MM.1S (cell line): ENCODE data around the gene FOXO3.
A peak's percentile ranks its signal among the peaks of the same experiment; 100 is the strongest.

Experiments
- DNase-seq: peaks from one replicate; pipeline ENCODE4 v3.0.0-alpha.2; 2015
- H2AFZ ChIP-seq: fragments of 300-600 bp; sonication (generic); 2 replicates; pipeline ENCODE4 v1.6.0; 2016; ENCODE audit warnings: antibody characterized with exemption, low read length
- H3F3A ChIP-seq: fragments of 300-600 bp; sonication (generic); 2 replicates; pipeline ENCODE4 v1.6.1; 2016; ENCODE audit warnings: mild to moderate bottlenecking, antibody characterized with exemption, low read length, moderate library complexity, mixed read lengths; ENCODE audit not compliant: insufficient read depth
- H3K27ac ChIP-seq: fragments of 300-600 bp; sonication (generic); 2 replicates; pipeline ENCODE4 v1.5.1; 2016; ENCODE audit warnings: mild to moderate bottlenecking, low read length
- H3K27me3 ChIP-seq: fragments of 300-600 bp; sonication (generic); replicated peaks from 2 replicates; pipeline ENCODE4 v1.6.0; 2016; ENCODE audit warnings: low read length; ENCODE audit not compliant: insufficient read depth
- H3K36me3 ChIP-seq: fragments of 300-600 bp; sonication (generic); replicated peaks from 2 replicates; pipeline ENCODE4 v1.6.1; 2016; ENCODE audit warnings: mild to moderate bottlenecking, low read length, mixed read lengths; ENCODE audit not compliant: insufficient read depth
- H3K4me1 ChIP-seq: fragments of 300-600 bp; sonication (generic); 2 replicates; pipeline ENCODE4 v1.6.1; 2016; ENCODE audit warnings: low read length, mixed read lengths
- H3K4me2 ChIP-seq: fragments of 300-600 bp; sonication (generic); 2 replicates; pipeline ENCODE4 v1.6.0; 2016; ENCODE audit warnings: low read depth, low read length
- H3K4me3 ChIP-seq: fragments of 300-600 bp; sonication (generic); 2 replicates; pipeline ENCODE4 v1.5.1; 2016; ENCODE audit warnings: low read length, mixed read lengths
- H3K79me2 ChIP-seq: fragments of 300-600 bp; sonication (generic); 2 replicates; pipeline ENCODE4 v1.6.1; 2016; ENCODE audit warnings: mixed run types, low read length, mixed read lengths
- H3K9ac ChIP-seq: fragments of 300-600 bp; sonication (generic); 2 replicates; pipeline ENCODE4 v1.6.1; 2016; ENCODE audit warnings: low read length, mixed read lengths
- H3K9me2 ChIP-seq: fragments of 300-600 bp; sonication (generic); replicated peaks from 2 replicates; pipeline ENCODE4 v1.6.1; 2016; ENCODE audit warnings: mild to moderate bottlenecking, low read length, mixed read lengths; ENCODE audit not compliant: insufficient read depth
- H3K9me3 ChIP-seq: fragments of 300-600 bp; sonication (generic); replicated peaks from 2 replicates; pipeline ENCODE4 v1.6.1; 2016; ENCODE audit warnings: mild to moderate bottlenecking, low read length, mixed read lengths; ENCODE audit not compliant: insufficient read depth
- H4K20me1 ChIP-seq: fragments of 300-600 bp; sonication (generic); 2 replicates; pipeline ENCODE4 v1.6.1; 2016; ENCODE audit warnings: mild to moderate bottlenecking, low read length, moderate library complexity, mixed read lengths; ENCODE audit not compliant: insufficient read depth
- CTCF ChIP-seq: fragments of 300-600 bp; sonication (generic); IDR thresholded peaks from 2 replicates; pipeline ENCODE4 v1.5.1; 2016; ENCODE audit warnings: antibody characterized with exemption, low read length, mixed read lengths
- EZH2 ChIP-seq: fragments of 300-600 bp; sonication (generic); optimal IDR thresholded peaks from 2 replicates; pipeline ENCODE3; 2017; ENCODE audit warnings: low read depth, mild to moderate bottlenecking, antibody characterized with exemption, low read length, mixed read lengths
- EZH2phosphoT487 ChIP-seq: fragments of 300-600 bp; sonication (generic); IDR thresholded peaks from 2 replicates; pipeline ENCODE4 v1.6.1; 2018; ENCODE audit warnings: antibody characterized with exemption, low read length

FOXO3 gene

GRCh38 chr6:108560463-108561308 lies at the start of gene FOXO3:
Gene FOXO3 (plus strand): TSS chr6:108560917. CDS start chr6:108561209, 292 bp downstream.
- 0 out of 2 replicates have a peak, but pooled peaks cover 15% of the 10 kb centered on the region for H3K36me3 ChIP-seq
- peak within 1 kb of the TSS; percentile 48 for H3K4me2 ChIP-seq
- H3K4me3 ChIP-seq = peak within 1 kb of the TSS; percentile 99
- H3K4me1 ChIP-seq = peaks cover 9% of the 10 kb centered on the region
- H3F3A ChIP-seq = peaks cover 62% of the 10 kb centered on the region
- peaks cover 8% of the 10 kb centered on the region; the same call in 1 of the 2 replicates for H4K20me1 ChIP-seq
- peak; percentile 93 for DNase-seq
- no peaks in the 10 kb centered on the region for H3K9me2 ChIP-seq
- H3K79me2 ChIP-seq = peaks cover 67% of the 10 kb centered on the region
- H3K27me3 ChIP-seq = no peaks in the 10 kb centered on the region
- no peak within 1 kb of the TSS for H2AFZ ChIP-seq
- H3K27ac ChIP-seq = peak within 1 kb of the TSS; percentile 99
- TF ChIP-seq EZH2 = no peak
- no peak for TF ChIP-seq CTCF
- TF ChIP-seq EZH2phosphoT487 = no peak
- H3K9me3 ChIP-seq = no peaks in the 10 kb centered on the region
- peak within 1 kb of the TSS; percentile 100 for H3K9ac ChIP-seq

- Histone ChIP-seq H3K79me2 (no peaks in the 10 kb centered on the region), H3K9me3 (no peaks in the 10 kb centered on the region), H3K9ac (no peak overlapping the region), H3K9me2 (no peaks in the 10 kb centered on the region), H2AFZ (no peak overlapping the region), H3K4me1 (no peaks in the 10 kb centered on the region), H3K27ac (no peak overlapping the region), H3F3A (no peaks in the 10 kb centered on the region), H3K4me3 (no peak overlapping the region), H4K20me1 (no peaks in the 10 kb centered on the region), H3K27me3 (no peaks in the 10 kb centered on the region), H3K36me3 (no peaks in the 10 kb centered on the region), H3K4me2 (no peak overlapping the region)
- peak; percentile 14 for DNase-seq
- peak; percentile 56 for TF ChIP-seq CTCF
- no peak for TF ChIP-seq EZH2
Measured at GRCh38 chr6:108518714-108519576, 41.8 kb upstream of the FOXO3 start.

GRCh38 chr6:108521616-108522107 lies 39.1 kb upstream of the FOXO3 start:
- no peak for DNase-seq
- H3K27me3 ChIP-seq = no peaks in the 10 kb centered on the region
- no peak overlapping the region for H3K27ac ChIP-seq
- H3F3A ChIP-seq = no peaks in the 10 kb centered on the region
- H3K9me3 ChIP-seq = no peaks in the 10 kb centered on the region
- TF ChIP-seq CTCF (no peak), EZH2 (no peak), EZH2phosphoT487 (no peak)
- no peaks in the 10 kb centered on the region for H4K20me1 ChIP-seq
- no peaks in the 10 kb centered on the region for H3K79me2 ChIP-seq
- no peaks in the 10 kb centered on the region for H3K36me3 ChIP-seq
- H3K4me3 ChIP-seq = no peak overlapping the region
- H3K9ac ChIP-seq = no peak overlapping the region
- H3K4me1 ChIP-seq = no peaks in the 10 kb centered on the region
- H2AFZ ChIP-seq = no peak overlapping the region
- H3K4me2 ChIP-seq = no peak overlapping the region
- H3K9me2 ChIP-seq = no peaks in the 10 kb centered on the region
